Activated CD8-positive, alpha-beta memory T cell treated with anti-CD3 and anti-CD28 coated beads, Interleukin-2, amount 10 ng/mL, durations not matched to agents 7 days and 5 days (primary cell): ENCODE measurements around the gene RDH14. TPM values are rescaled to one million over a fixed set of nuclear protein-coding genes. Genes with fewer than 3 reads are reported as not detected.

ENCODE experiments used
- ATAC-seq: fragments of 150-1000 bp; cut with Tn5 transposase; one replicate; pipeline ENCODE4 v1.10.0; 2021; ENCODE audit warnings: moderate library complexity
- CTCF ChIA-PET: fragments of 350-600 bp; sonication (Branson Sonifier 250); formaldehyde crosslinking; loops from one replicate; lab custom pipeline; 2021; ENCODE audit warnings: antibody characterized with exemption; lab: Charles Lee
- DNase-seq: peaks from one replicate; pipeline ENCODE4 v3.0.0-alpha.2; 2020
- H3K27ac Mint-ChIP-seq: one replicate; pipeline ENCODE4 v1.8.0; 2021; ENCODE audit warnings: mild to moderate bottlenecking, mixed read lengths
- H3K27me3 Mint-ChIP-seq: one replicate; pipeline ENCODE4 v1.8.0; 2021; ENCODE audit warnings: mixed read lengths
- H3K36me3 Mint-ChIP-seq: one replicate; pipeline ENCODE4 v1.8.0; 2021; ENCODE audit warnings: mild to moderate bottlenecking, mixed read lengths
- H3K4me1 Mint-ChIP-seq: one replicate; pipeline ENCODE4 v1.8.0; 2021; ENCODE audit warnings: mixed read lengths
- H3K4me3 Mint-ChIP-seq: one replicate; pipeline ENCODE4 v1.8.0; 2021; ENCODE audit warnings: mild to moderate bottlenecking, moderate library complexity, mixed read lengths
- H3K9me3 Mint-ChIP-seq: one replicate; pipeline ENCODE4 v1.8.0; 2022; ENCODE audit warnings: low read depth, mixed read lengths
- total RNA-seq, 2 experiments: library from RNA; stranded (reverse); gene quantifications; one replicate each; pipeline ENCODE4 v1.2.3, GENCODE V29; 2021

The RDH14 gene
- total RNA-seq, 2 experiments from 2014 or later, result 16.6 to 19.3 TPM

GRCh38 chr2:18527326-18527725 lies 33.1 kb downstream of the RDH14 start:
- DNase-seq (no peak), ATAC-seq (no peak)
- Mint-ChIP-seq H3K4me1 (no peaks in the 10 kb centered on the region), H3K4me3 (no peak overlapping the region), H3K27ac (no peak overlapping the region), H3K9me3 (no peaks in the 10 kb centered on the region), H3K36me3 (no peaks in the 10 kb centered on the region), H3K27me3 (peaks cover 4% of the 10 kb centered on the region)
- CTCF ChIA-PET, result no interaction called here

- DNase-seq (no peak), ATAC-seq (no peak)
- no peak overlapping the region for H3K4me3 Mint-ChIP-seq
- no peak overlapping the region for H3K27ac Mint-ChIP-seq
- H3K36me3 Mint-ChIP-seq, result no peaks in the 10 kb centered on the region
- H3K27me3 Mint-ChIP-seq, result peaks cover 4% of the 10 kb centered on the region
- CTCF ChIA-PET, result no interaction called here
- H3K4me1 Mint-ChIP-seq, result no peaks in the 10 kb centered on the region
- H3K9me3 Mint-ChIP-seq, result no peaks in the 10 kb centered on the region
Measured at GRCh38 chr2:18526429-18526828, 34.0 kb downstream of the RDH14 start.

- H3K36me3 Mint-ChIP-seq, result no peaks in the 10 kb centered on the region
- no peak for DNase-seq
- H3K27me3 Mint-ChIP-seq, result peaks cover 4% of the 10 kb centered on the region
- CTCF ChIA-PET, result no interaction called here
- ATAC-seq, result no peak
- H3K4me1 Mint-ChIP-seq, result no peaks in the 10 kb centered on the region
- H3K4me3 Mint-ChIP-seq, result no peak overlapping the region
- no peaks in the 10 kb centered on the region for H3K9me3 Mint-ChIP-seq
- H3K27ac Mint-ChIP-seq, result no peak overlapping the region
Measured at GRCh38 chr2:18525852-18526251, 34.6 kb downstream of the RDH14 start.

GRCh38 chr2:18525236-18525635 lies 35.2 kb downstream of the RDH14 start:
- CTCF ChIA-PET, result no interaction called here

GRCh38 chr2:18522484-18523146 lies 37.8 kb downstream of the RDH14 start:
- no peak for DNase-seq
- H3K9me3 Mint-ChIP-seq, result no peaks in the 10 kb centered on the region
- no peak for ATAC-seq
- H3K36me3 Mint-ChIP-seq, result no peaks in the 10 kb centered on the region
- no peak overlapping the region for H3K27ac Mint-ChIP-seq
- H3K4me3 Mint-ChIP-seq, result no peak overlapping the region
- CTCF ChIA-PET, result interaction anchor here (1.6 kb wide), 1 partner anchor 24 kb away, joined by 3 read pairs; no protein-coding TSS in a partner anchor
- H3K27me3 Mint-ChIP-seq, result peaks cover 6% of the 10 kb centered on the region
- H3K4me1 Mint-ChIP-seq, result no peaks in the 10 kb centered on the region

More at GRCh38 chr2:18525236-18525635, 35.2 kb downstream of the RDH14 start:
- H3K36me3 Mint-ChIP-seq, result no peaks in the 10 kb centered on the region
- DNase-seq (no peak), ATAC-seq (no peak)
- H3K4me1 Mint-ChIP-seq, result no peaks in the 10 kb centered on the region
- no peak overlapping the region for H3K4me3 Mint-ChIP-seq
- no peaks in the 10 kb centered on the region for H3K9me3 Mint-ChIP-seq
- peaks cover 4% of the 10 kb centered on the region for H3K27me3 Mint-ChIP-seq
- H3K27ac Mint-ChIP-seq, result no peak overlapping the region

- Mint-ChIP-seq H3K27ac (no peak overlapping the region), H3K9me3 (no peaks in the 10 kb centered on the region), H3K27me3 (peaks cover 12% of the 10 kb centered on the region), H3K4me3 (no peak overlapping the region), H3K4me1 (no peaks in the 10 kb centered on the region), H3K36me3 (no peaks in the 10 kb centered on the region)
- DNase-seq (peak; percentile 75), ATAC-seq (peak; percentile 77)
- CTCF ChIA-PET, result interaction anchor here (0.6 to 1.3 kb wide), 11 partner anchors 9 to 1015 kb away, joined by 3 to 5 read pairs (median 3); no protein-coding TSS in a partner anchor
Measured at GRCh38 chr2:18520451-18521425, 39.7 kb downstream of the RDH14 start.

- no peaks in the 10 kb centered on the region for H3K9me3 Mint-ChIP-seq
- no peaks in the 10 kb centered on the region for H3K36me3 Mint-ChIP-seq
- H3K27me3 Mint-ChIP-seq, result peaks cover 17% of the 10 kb centered on the region
- CTCF ChIA-PET, result interaction anchor here (0.6 to 1.3 kb wide), 5 partner anchors 9 to 1016 kb away, joined by 3 to 5 read pairs (median 3); no protein-coding TSS in a partner anchor
- DNase-seq (no peak), ATAC-seq (no peak)
- no peak overlapping the region for H3K4me3 Mint-ChIP-seq
- H3K4me1 Mint-ChIP-seq, result no peaks in the 10 kb centered on the region
- H3K27ac Mint-ChIP-seq, result no peak overlapping the region
Measured at GRCh38 chr2:18519914-18520450, 40.5 kb downstream of the RDH14 start.

- H3K4me1 Mint-ChIP-seq, result no peaks in the 10 kb centered on the region
- H3K27ac Mint-ChIP-seq, result no peak overlapping the region
- CTCF ChIA-PET, result interaction anchor here (0.7 kb wide), 1 partner anchor 42 kb away, joined by 3 read pairs; the partner anchor contains the start of gene RDH14
- H3K9me3 Mint-ChIP-seq, result no peaks in the 10 kb centered on the region
- H3K4me3 Mint-ChIP-seq, result no peak overlapping the region
- ATAC-seq, result no peak
- no peaks in the 10 kb centered on the region for H3K36me3 Mint-ChIP-seq
- H3K27me3 Mint-ChIP-seq, result peaks cover 17% of the 10 kb centered on the region
- DNase-seq, result no peak
Measured at GRCh38 chr2:18518116-18519111, 42.0 kb downstream of the RDH14 start.

GRCh38 chr2:18517386-18517785 lies 43.1 kb downstream of the RDH14 start:
- H3K36me3 Mint-ChIP-seq, result no peaks in the 10 kb centered on the region
- CTCF ChIA-PET, result no interaction called here
- no peak overlapping the region for H3K4me3 Mint-ChIP-seq
- ATAC-seq, result no peak
- no peak for DNase-seq
- peaks cover 17% of the 10 kb centered on the region for H3K27me3 Mint-ChIP-seq
- H3K4me1 Mint-ChIP-seq, result no peaks in the 10 kb centered on the region
- no peaks in the 10 kb centered on the region for H3K9me3 Mint-ChIP-seq
- H3K27ac Mint-ChIP-seq, result no peak overlapping the region

GRCh38 chr2:18516112-18516511 lies 44.3 kb downstream of the RDH14 start:
- Mint-ChIP-seq H3K27ac (no peak overlapping the region), H3K4me1 (no peaks in the 10 kb centered on the region), H3K9me3 (no peaks in the 10 kb centered on the region), H3K27me3 (peaks cover 18% of the 10 kb centered on the region), H3K36me3 (no peaks in the 10 kb centered on the region), H3K4me3 (no peak overlapping the region)
- ATAC-seq, result no peak
- no peak for DNase-seq
- CTCF ChIA-PET, result no interaction called here

GRCh38 chr2:18514526-18515461 lies 45.7 kb downstream of the RDH14 start:
- CTCF ChIA-PET, result no interaction called here
- Mint-ChIP-seq H3K4me3 (no peak overlapping the region), H3K27ac (no peak overlapping the region), H3K36me3 (no peaks in the 10 kb centered on the region), H3K27me3 (peaks cover 30% of the 10 kb centered on the region), H3K9me3 (no peaks in the 10 kb centered on the region), H3K4me1 (no peaks in the 10 kb centered on the region)
- ATAC-seq (no peak), DNase-seq (no peak)

GRCh38 chr2:18510775-18511174 lies 49.7 kb downstream of the RDH14 start:
- H3K36me3 Mint-ChIP-seq, result no peaks in the 10 kb centered on the region
- no peak overlapping the region for H3K27ac Mint-ChIP-seq
- ATAC-seq (no peak), DNase-seq (no peak)
- no peak overlapping the region for H3K4me3 Mint-ChIP-seq
- CTCF ChIA-PET, result interaction anchor here (1.5 kb wide), 1 partner anchor 10 kb away, joined by 4 read pairs; no protein-coding TSS in a partner anchor
- peaks cover 24% of the 10 kb centered on the region for H3K27me3 Mint-ChIP-seq
- H3K4me1 Mint-ChIP-seq, result no peaks in the 10 kb centered on the region
- no peaks in the 10 kb centered on the region for H3K9me3 Mint-ChIP-seq
